Fibroblast of skin of left biceps (primary cell): ENCODE measurements around the gene FRMD4B.

ENCODE experiments used
- DNase-seq, 2 experiments: peaks; one replicate each; pipeline ENCODE4 v3.0.0-alpha.2; 2013; ENCODE audit warnings: low read depth in 2 of 2

The FRMD4B gene

GRCh38 chr3:69128509-69128908 lies 257.4 kb downstream of the FRMD4B start:
- DNase-seq: no peak

GRCh38 chr3:69126999-69127398 lies 258.9 kb downstream of the FRMD4B start:
- DNase-seq: no peak

GRCh38 chr3:69126216-69126615 lies 259.7 kb downstream of the FRMD4B start:
- no peak for DNase-seq

GRCh38 chr3:69122403-69122802 lies 263.5 kb downstream of the FRMD4B start, which contains the start of gene LMOD3:
Gene LMOD3 (minus strand): TSS chr3:69122595. CDS start chr3:69122386, 209 bp downstream.
- no peak for DNase-seq

- DNase-seq: no peak
These were observed 263.9 kb downstream of the FRMD4B start for GRCh38 chr3:69121950-69122349.

DNA sequence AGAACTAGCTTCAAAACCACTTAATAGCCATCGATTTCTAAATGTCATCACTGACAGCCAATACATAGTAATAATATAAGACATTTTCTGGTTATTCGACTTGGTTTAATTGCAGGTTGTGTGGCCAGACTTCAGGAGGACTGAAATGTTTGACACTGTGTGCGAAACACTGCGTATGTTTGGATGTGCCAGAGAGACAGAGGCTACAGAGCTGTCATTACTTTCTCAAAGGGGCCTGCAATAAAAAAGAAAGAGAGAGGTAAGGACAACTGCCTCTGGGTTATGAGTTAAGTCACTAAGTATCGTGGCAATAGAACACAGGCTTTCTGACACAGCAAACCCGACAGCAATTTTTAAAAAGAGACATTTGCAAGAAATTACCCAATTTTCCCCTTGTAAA lies 264.4 kb downstream of the FRMD4B start:
- no peak for DNase-seq

DNA sequence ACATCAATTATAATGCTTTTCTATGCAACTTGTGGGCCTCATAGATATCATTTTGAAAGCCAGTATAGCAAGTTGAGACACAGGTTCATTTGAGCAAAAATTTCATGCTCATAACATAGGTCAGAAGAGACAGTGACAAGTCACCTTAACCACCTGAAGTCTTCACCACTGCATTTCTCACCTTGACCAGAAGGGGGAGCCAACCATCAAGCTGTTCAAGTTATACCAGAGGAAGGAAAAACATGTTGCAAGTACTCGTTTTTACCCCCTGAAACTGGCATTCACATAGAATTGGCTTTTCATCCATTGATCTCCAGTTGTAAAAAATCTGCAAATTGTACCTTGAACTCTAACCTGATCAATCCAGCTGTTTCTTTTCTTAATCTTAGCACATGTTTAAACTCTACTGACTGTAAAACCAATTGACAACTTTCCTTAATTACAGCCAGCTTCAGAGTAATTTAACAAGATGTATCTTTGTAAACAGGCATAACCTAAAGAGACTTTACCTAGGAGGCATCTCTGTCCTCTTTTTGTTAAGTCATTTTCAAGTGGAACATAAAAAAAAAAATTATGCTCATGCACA lies 264.9 kb downstream of the FRMD4B start:
- peak; percentile 14 to 16 for DNase-seq
